NB4 (cell line): ENCODE data around the gene VPS54.
"Not testable (repeated sequence)": the region's sequence is repeated elsewhere in the genome, so short reads cannot be mapped to it uniquely, and the experiment has no call there.

ENCODE experiments used
- DNase-seq: peaks from one replicate; pipeline ENCODE4 v3.0.0; 2010; ENCODE audit warnings: low read depth
- H3K4me3 ChIP-seq: one replicate; pipeline ENCODE4 v1.5.1; 2011; ENCODE audit warnings: mild to moderate bottlenecking, low read depth, low read length, moderate library complexity
- CTCF ChIP-seq: IDR thresholded peaks from one replicate; pipeline ENCODE4 v1.5.1; 2012; ENCODE audit warnings: low read depth, low read length
- MAX ChIP-seq: IDR thresholded peaks from 2 replicates; pipeline ENCODE4 v1.6.1; 2011; ENCODE audit warnings: low read depth, low read length
- MYC ChIP-seq: IDR thresholded peaks from 2 replicates; pipeline ENCODE4 v1.6.1; 2011; ENCODE audit warnings: low read depth, low read length
- POLR2A ChIP-seq: IDR thresholded peaks from 2 replicates; pipeline ENCODE4 v1.6.1; 2011; ENCODE audit warnings: mild to moderate bottlenecking; ENCODE audit not compliant: insufficient read length; ENCODE audit errors: extremely low read depth

The VPS54 gene

GRCh38 chr2:64001382-64002101 is 17.7 kb downstream of the VPS54 start:
- H3K4me3 ChIP-seq: no peak overlapping the region
- no peak for DNase-seq
- no peak for TF ChIP-seq CTCF
- TF ChIP-seq MYC: no peak
- no peak for TF ChIP-seq MAX
- TF ChIP-seq POLR2A: no peak

- no peak for DNase-seq
- TF ChIP-seq MYC (no peak), POLR2A (no peak), MAX (no peak), CTCF (no peak)
- H3K4me3 ChIP-seq: no peak overlapping the region
These were observed 18.4 kb downstream of the VPS54 start for GRCh38 chr2:64000630-64001381.

- TF ChIP-seq CTCF (no peak), MYC (no peak), POLR2A (no peak), MAX (no peak)
- no peak overlapping the region for H3K4me3 ChIP-seq
- DNase-seq: no peak
These were observed 20.2 kb downstream of the VPS54 start for GRCh38 chr2:63999049-63999448.

GRCh38 chr2:63996582-63997198 is 22.5 kb downstream of the VPS54 start:
- H3K4me3 ChIP-seq, DNase-seq: not testable (repeated sequence)

- DNase-seq, H3K4me3 ChIP-seq: not testable (repeated sequence)
These were observed 24.7 kb downstream of the VPS54 start for GRCh38 chr2:63994329-63995070.

- H3K4me3 ChIP-seq: no peak overlapping the region
- DNase-seq: no peak
- TF ChIP-seq POLR2A: no peak
- no peak for TF ChIP-seq CTCF
- TF ChIP-seq MYC: no peak
- no peak for TF ChIP-seq MAX
These were observed 25.4 kb downstream of the VPS54 start for GRCh38 chr2:63993871-63994270.

- H3K4me3 ChIP-seq, DNase-seq: not testable (repeated sequence)
These were observed 26.1 kb downstream of the VPS54 start for GRCh38 chr2:63993130-63993584.
